A673 (cell line): ENCODE results near the gene STKLD1. TPM values are rescaled to one million over a fixed set of nuclear protein-coding genes. Genes with fewer than 3 reads are reported as not detected.

Source experiments
- BruUV-seq: library from RNA; stranded (reverse); fragments of 400-500 nt; replicated peaks from 2 replicates; lab custom pipeline; 2021; lab: Mats Ljungman, UMichigan
- CTCF ChIA-PET: fragments of 300-600 bp; sonication (Branson Sonifier 250); formaldehyde crosslinking; loops from one replicate; lab custom pipeline; 2022; ENCODE audit warnings: antibody characterized with exemption; lab: Charles Lee
- POLR2A ChIA-PET: fragments of 300-600 bp; sonication (Branson Sonifier 250); formaldehyde crosslinking; loops from one replicate; lab custom pipeline; 2022; ENCODE audit warnings: antibody characterized with exemption; ENCODE audit not compliant: low non-redundant PET; lab: Charles Lee
- DNase-seq: peaks from one replicate; pipeline ENCODE4 v3.0.0-alpha.2; 2015; ENCODE audit warnings: low spot score
- H3K27ac ChIP-seq: fragments of 200-600 bp; sonication (generic); 2 replicates; pipeline ENCODE4 v1.5.1; 2016; ENCODE audit warnings: mixed run types, low read depth, mild to moderate bottlenecking, mixed read lengths, antibody characterized with exemption, low read length; ENCODE audit not compliant: poor library complexity, severe bottlenecking
- H3K27me3 ChIP-seq: fragments of 200-600 bp; sonication (generic); replicated peaks from 2 replicates; pipeline ENCODE4 v1.6.1; 2017; ENCODE audit warnings: mixed run types, low read depth, mild to moderate bottlenecking, mixed read lengths, antibody characterized with exemption, low read length; ENCODE audit not compliant: insufficient read depth, poor library complexity
- H3K36me3 ChIP-seq: fragments of 200-600 bp; sonication (generic); 2 replicates; pipeline ENCODE4 v1.6.1; 2016; ENCODE audit warnings: mixed run types, mild to moderate bottlenecking, mixed read lengths, antibody characterized with exemption, low read length; ENCODE audit not compliant: insufficient read depth, poor library complexity, severe bottlenecking
- H3K4me1 ChIP-seq: fragments of 200-600 bp; sonication (generic); 2 replicates; pipeline ENCODE4 v1.6.1; 2017; ENCODE audit warnings: mixed run types, mild to moderate bottlenecking, mixed read lengths, antibody characterized with exemption, low read length; ENCODE audit not compliant: insufficient read depth, poor library complexity, severe bottlenecking
- H3K4me3 ChIP-seq: fragments of 200-600 bp; sonication (generic); 2 replicates; pipeline ENCODE4 v1.5.1; 2016; ENCODE audit warnings: low read depth, mixed run types, mild to moderate bottlenecking, mixed read lengths, low read length; ENCODE audit not compliant: poor library complexity, severe bottlenecking
- H3K9me3 ChIP-seq: fragments of 200-600 bp; sonication (generic); 2 replicates; pipeline ENCODE4 v1.6.1; 2016; ENCODE audit warnings: mixed run types, low read depth, mild to moderate bottlenecking, mixed read lengths, antibody characterized with exemption, low read length; ENCODE audit not compliant: poor library complexity, severe bottlenecking
- EZH2 ChIP-seq: fragments of 200-600 bp; sonication (generic); IDR thresholded peaks from 2 replicates; pipeline ENCODE4 v1.6.1; 2017; ENCODE audit warnings: borderline replicate concordance, low read depth, mild to moderate bottlenecking, mixed read lengths, antibody characterized with exemption, low read length; ENCODE audit not compliant: poor library complexity, severe bottlenecking
- intact Hi-C: fragments of 100-400 bp; cut with micrococcal nuclease; formaldehyde crosslinking; loops from one replicate; pipeline ENCODE4 v1.10.0; 2022; ENCODE audit not compliant: unreplicated experiment
- total RNA-seq: library from RNA; stranded (reverse); gene quantifications from 2 replicates; pipeline ENCODE4 v1.2.3, GENCODE V29; 2021
- TF ChIP-seq, protein P1 (sequence below): fragments of 300-800, 200-600 bp; sonication (generic); conservative IDR thresholded peaks from 2 replicates; pipeline ENCODE4 v1.5.1; 2017; ENCODE audit warnings: low read depth, mild to moderate bottlenecking, antibody characterized with exemption, low read length, moderate library complexity, mixed read lengths

The STKLD1 gene
- total RNA-seq, 1 experiment from 2014 or later: 0.52 TPM

DNA sequence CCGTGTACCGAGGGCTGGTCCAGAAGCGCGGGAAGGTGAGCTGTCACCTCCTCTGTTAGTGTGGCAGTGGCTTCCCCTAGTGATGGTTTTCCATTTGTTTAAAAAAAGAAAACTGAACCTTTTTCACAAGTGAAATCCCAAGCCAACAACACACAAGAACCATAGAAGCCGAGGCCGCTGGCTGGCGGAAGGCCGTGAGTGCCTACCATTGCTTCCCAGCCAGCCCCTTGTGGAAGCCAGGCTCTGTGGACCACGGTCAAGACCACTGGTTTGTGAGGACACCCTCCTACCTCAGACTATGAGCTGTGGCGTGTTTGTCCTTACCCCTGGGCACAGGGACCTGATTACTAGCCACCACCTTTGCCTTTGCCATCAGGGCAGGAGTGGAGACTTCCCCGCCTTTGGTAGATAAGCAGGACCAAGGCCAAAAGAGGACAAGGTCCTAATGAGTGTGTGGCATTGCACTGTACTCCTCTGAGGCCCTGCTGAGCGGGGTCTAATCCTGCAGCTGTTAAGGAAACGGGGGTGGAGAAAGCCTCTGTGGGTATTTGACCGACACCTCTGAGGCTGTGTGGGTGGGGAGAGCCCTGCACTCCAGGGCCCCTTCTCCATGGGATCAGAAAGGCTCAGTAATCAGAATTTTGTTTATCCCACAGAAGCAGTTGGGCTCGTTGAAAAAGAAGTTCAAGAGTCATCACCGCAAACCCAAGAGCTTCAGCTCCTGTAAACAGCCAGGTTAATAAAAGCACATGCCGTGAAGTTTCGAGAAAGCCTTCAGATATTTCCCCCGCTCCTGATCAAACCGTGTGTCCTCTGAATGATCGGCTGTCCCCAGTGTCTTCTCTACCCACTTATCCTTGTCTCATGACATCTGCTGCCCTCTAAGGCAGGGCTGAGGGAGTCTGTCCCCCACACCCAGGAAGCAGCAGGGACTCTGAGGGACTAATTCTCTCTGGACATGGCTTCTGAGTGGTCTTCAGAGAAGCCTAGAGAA is 15.5 kb upstream of the STKLD1 start:
- Histone ChIP-seq H3K27me3 (no peaks in the 10 kb centered on the region), H3K36me3 (peaks cover 51% of the 10 kb centered on the region), H3K9me3 (no peaks in the 10 kb centered on the region), H3K4me3 (no peak overlapping the region), H3K27ac (peak overlapping the region; percentile 61), H3K4me1 (peaks cover 15% of the 10 kb centered on the region)
- intact Hi-C loops: no loop called here
- no TSS peak for BruUV-seq
- CTCF ChIA-PET: no interaction called here
- POLR2A ChIA-PET: interaction anchor here (0.6 kb wide), 1 partner anchor 125 kb away, joined by 3 read pairs; no protein-coding TSS in a partner anchor
- TF ChIP-seq EZH2: no peak
- TF ChIP-seq, protein P1, sequence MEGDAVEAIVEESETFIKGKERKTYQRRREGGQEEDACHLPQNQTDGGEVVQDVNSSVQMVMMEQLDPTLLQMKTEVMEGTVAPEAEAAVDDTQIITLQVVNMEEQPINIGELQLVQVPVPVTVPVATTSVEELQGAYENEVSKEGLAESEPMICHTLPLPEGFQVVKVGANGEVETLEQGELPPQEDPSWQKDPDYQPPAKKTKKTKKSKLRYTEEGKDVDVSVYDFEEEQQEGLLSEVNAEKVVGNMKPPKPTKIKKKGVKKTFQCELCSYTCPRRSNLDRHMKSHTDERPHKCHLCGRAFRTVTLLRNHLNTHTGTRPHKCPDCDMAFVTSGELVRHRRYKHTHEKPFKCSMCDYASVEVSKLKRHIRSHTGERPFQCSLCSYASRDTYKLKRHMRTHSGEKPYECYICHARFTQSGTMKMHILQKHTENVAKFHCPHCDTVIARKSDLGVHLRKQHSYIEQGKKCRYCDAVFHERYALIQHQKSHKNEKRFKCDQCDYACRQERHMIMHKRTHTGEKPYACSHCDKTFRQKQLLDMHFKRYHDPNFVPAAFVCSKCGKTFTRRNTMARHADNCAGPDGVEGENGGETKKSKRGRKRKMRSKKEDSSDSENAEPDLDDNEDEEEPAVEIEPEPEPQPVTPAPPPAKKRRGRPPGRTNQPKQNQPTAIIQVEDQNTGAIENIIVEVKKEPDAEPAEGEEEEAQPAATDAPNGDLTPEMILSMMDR: no peak
- peak; percentile 19 for DNase-seq

- DNase-seq: no peak
- ChIA-PET CTCF (no interaction called here), POLR2A (no interaction called here)
- Histone ChIP-seq H3K9me3 (no peaks in the 10 kb centered on the region), H3K36me3 (peaks cover 60% of the 10 kb centered on the region), H3K27ac (no peak overlapping the region), H3K4me1 (peaks cover 15% of the 10 kb centered on the region), H3K4me3 (no peak overlapping the region), H3K27me3 (no peaks in the 10 kb centered on the region)
- no TSS peak for BruUV-seq
- TF ChIP-seq, protein P1: no peak
- no peak for TF ChIP-seq EZH2
- intact Hi-C loops: no loop called here
Measured at GRCh38 chr9:133361507-133362092, 14.6 kb upstream of the STKLD1 start.

DNA sequence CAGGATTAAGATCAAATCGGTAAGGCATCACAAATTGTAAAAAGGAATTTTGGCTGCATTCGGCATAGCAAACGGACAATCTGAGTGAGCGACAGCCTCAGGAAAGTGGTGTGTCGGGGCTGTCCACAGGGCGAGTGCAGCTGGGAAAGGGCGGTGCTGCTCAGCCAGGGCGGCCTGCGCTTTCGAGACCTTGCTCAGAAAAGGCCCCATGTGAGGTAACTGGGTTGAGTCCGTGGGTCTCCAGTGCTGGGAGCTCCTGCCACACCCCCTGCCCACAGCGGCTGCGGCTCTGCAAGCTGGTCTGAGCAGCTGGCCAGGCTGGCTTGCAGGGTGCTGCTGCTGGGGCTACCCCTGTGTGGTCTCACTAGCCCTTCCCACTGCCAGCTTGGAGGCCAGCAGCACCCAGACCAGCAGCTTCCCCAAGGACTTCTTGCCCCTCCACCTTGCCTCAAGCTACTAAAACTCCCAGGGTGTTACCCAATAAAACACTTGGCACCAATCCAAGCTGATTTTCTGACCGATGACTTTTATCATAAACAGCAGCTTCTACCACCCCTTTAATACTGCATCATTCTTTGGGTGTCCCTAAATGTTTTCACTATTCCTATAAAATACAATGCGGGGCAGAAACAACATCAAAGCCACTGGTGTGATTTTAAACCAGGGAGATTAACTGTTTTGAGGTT is 13.7 kb upstream of the STKLD1 start:
- ChIA-PET POLR2A (no interaction called here), CTCF (no interaction called here)
- Histone ChIP-seq H3K36me3 (peaks cover 69% of the 10 kb centered on the region), H3K4me1 (peaks cover 11% of the 10 kb centered on the region), H3K27ac (no peak overlapping the region), H3K27me3 (no peaks in the 10 kb centered on the region), H3K4me3 (no peak overlapping the region), H3K9me3 (no peaks in the 10 kb centered on the region)
- no peak for DNase-seq
- TSS peak; percentile 58 for BruUV-seq
- intact Hi-C loops: no loop called here
- no peak for TF ChIP-seq EZH2
- TF ChIP-seq, protein P1: no peak
